Body of pancreas (tissue), 4 donors: Measurements from ENCODE around the gene DNAH6. TPM values are rescaled to one million over a fixed set of nuclear protein-coding genes. Genes with fewer than 3 reads are reported as not detected.
"Not testable (repeated sequence)": the region's sequence is repeated elsewhere in the genome, so short reads cannot be mapped to it uniquely, and the experiment has no call there.

Source experiments
- ATAC-seq: fragments of 150-250 bp; one replicate; pipeline ENCODE4 v1.9.1; 2016
- DNase-seq, 4 donors: peaks; one replicate each; pipeline ENCODE4 v3.0.0-alpha.2; 2019
- H3K27ac ChIP-seq, 4 donors: fragments of 200-600 bp; sonication (generic); 1 replicate in 3 of 4; 2 replicates in 1 of 4; pipeline versions ENCODE4 v1.5.1 to v1.6.1; 2016 to 2019; ENCODE audit warnings: mild to moderate bottlenecking in 1 of 4, mixed read lengths in 1 of 4, moderate library complexity in 1 of 4
- H3K27me3 ChIP-seq, 2 donors: fragments of 200-600 bp; sonication (generic); one replicate each; pipeline ENCODE4 v1.6.0; 2016; ENCODE audit warnings: mild to moderate bottlenecking in 1 of 2
- H3K36me3 ChIP-seq, 2 donors: fragments of 200-600 bp; sonication (generic); replicated peaks in 1 of 2; 2 replicates each; pipeline ENCODE4 v1.5.1; 2016; ENCODE audit warnings: low read depth in 2 of 2; ENCODE audit not compliant: insufficient read depth in 1 of 2
- H3K4me1 ChIP-seq: fragments of 200-600 bp; sonication (generic); one replicate; pipeline ENCODE4 v1.6.0; 2016
- H3K4me3 ChIP-seq, 2 donors: fragments of 200-600 bp; sonication (generic); 1 replicate in 1 of 2; 2 replicates in 1 of 2; pipeline ENCODE4 v1.5.1; 2016 to 2019
- H3K9me3 ChIP-seq, 3 donors: fragments of 200-600 bp; sonication (generic); 1 replicate in 2 of 3; 2 replicates in 1 of 3; pipeline ENCODE4 v1.5.1; 2016
- POLR2A ChIP-seq, 3 donors: fragments of 450-650 bp; IDR thresholded peaks; one replicate each; pipeline ENCODE4 v1.6.1; 2016; ENCODE audit warnings: antibody characterized with exemption in 3 of 3, mild to moderate bottlenecking in 2 of 3
- WGBS, 2 donors: methylation state at CpG; one replicate each; pipeline ENCODE4 v1.1.5; 2017; 5-methylcytosine and 5-hydroxymethylcytosine counted together
- intact Hi-C: fragments of 100-400 bp; cut with DNase I; formaldehyde crosslinking; loops from one replicate; pipeline ENCODE4 v1.15.1; 2023
- total RNA-seq, 2 donors: library from RNA; depleted of rRNA; stranded (reverse); fragments of >200 nt; gene quantifications; one replicate each; pipeline ENCODE4 v1.1.0, GENCODE V29; 2016
- TF ChIP-seq, protein P1 (sequence below), 7 experiments: fragments of 450-650 bp in 4 of 7; fragments of 200-600 bp in 3 of 7; sonication (generic) in 3 of 7; IDR thresholded peaks; one replicate each; pipeline ENCODE4 v1.5.1; 2016 to 2019; ENCODE audit warnings: antibody characterized with exemption in 7 of 7

Gene DNAH6
- total RNA-seq, 2 donors from 2014 or later, result 1.3 to 2.6 TPM

- H3K27me3 ChIP-seq, result no peaks in the 10 kb centered on the region
- no peak for ATAC-seq
- H3K4me3 ChIP-seq, result no peak overlapping the region
- TF ChIP-seq, protein P1, sequence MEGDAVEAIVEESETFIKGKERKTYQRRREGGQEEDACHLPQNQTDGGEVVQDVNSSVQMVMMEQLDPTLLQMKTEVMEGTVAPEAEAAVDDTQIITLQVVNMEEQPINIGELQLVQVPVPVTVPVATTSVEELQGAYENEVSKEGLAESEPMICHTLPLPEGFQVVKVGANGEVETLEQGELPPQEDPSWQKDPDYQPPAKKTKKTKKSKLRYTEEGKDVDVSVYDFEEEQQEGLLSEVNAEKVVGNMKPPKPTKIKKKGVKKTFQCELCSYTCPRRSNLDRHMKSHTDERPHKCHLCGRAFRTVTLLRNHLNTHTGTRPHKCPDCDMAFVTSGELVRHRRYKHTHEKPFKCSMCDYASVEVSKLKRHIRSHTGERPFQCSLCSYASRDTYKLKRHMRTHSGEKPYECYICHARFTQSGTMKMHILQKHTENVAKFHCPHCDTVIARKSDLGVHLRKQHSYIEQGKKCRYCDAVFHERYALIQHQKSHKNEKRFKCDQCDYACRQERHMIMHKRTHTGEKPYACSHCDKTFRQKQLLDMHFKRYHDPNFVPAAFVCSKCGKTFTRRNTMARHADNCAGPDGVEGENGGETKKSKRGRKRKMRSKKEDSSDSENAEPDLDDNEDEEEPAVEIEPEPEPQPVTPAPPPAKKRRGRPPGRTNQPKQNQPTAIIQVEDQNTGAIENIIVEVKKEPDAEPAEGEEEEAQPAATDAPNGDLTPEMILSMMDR (IDR thresholded peaks at IDR 0.05), result no peak
- no peak for TF ChIP-seq POLR2A (IDR thresholded peaks at IDR 0.05)
- DNase-seq, result no peak
- no peak overlapping the region for H3K27ac ChIP-seq
- WGBS, 2 donors, result 87 to 91% methylated on average over 1 of the region's 1 CpG
- no peaks in the 10 kb centered on the region for H3K9me3 ChIP-seq
- H3K36me3 ChIP-seq, result no peaks in the 10 kb centered on the region
- intact Hi-C loops, result no loop called here
- H3K4me1 ChIP-seq, result no peaks in the 10 kb centered on the region
Observed at GRCh38 chr2:84548303-84548702, 32.0 kb downstream of the DNAH6 start.

GRCh38 chr2:84550916-84551315, 34.6 kb downstream of the DNAH6 start:
- H3K4me3 ChIP-seq, result no peak overlapping the region
- WGBS, 2 donors, result 81 to 84% methylated on average over 1 of the region's 1 CpG
- no peak overlapping the region for H3K27ac ChIP-seq
- intact Hi-C loops, result no loop called here
- DNase-seq, result no peak
- no peak for TF ChIP-seq POLR2A (IDR thresholded peaks at IDR 0.05)
- TF ChIP-seq, protein P1 (IDR thresholded peaks at IDR 0.05), result no peak
- no peaks in the 10 kb centered on the region for H3K27me3 ChIP-seq
- no peaks in the 10 kb centered on the region for H3K9me3 ChIP-seq
- no peak for ATAC-seq
- H3K36me3 ChIP-seq, result no peaks in the 10 kb centered on the region
- no peaks in the 10 kb centered on the region for H3K4me1 ChIP-seq

- ATAC-seq, result not testable (repeated sequence)
- WGBS, 2 donors, result 93 to 95% methylated on average over 6 of the region's 6 CpGs
Observed at GRCh38 chr2:84551526-84551925, 35.2 kb downstream of the DNAH6 start.

GRCh38 chr2:84556190-84556589, 39.9 kb downstream of the DNAH6 start:
- ATAC-seq (no peak), DNase-seq (no peak)
- Histone ChIP-seq H3K9me3 (peaks cover 0 to 9% (median 0%) of the 10 kb centered on the region in 3 donors), H3K4me3 (no peak overlapping the region), H3K27me3 (no peaks in the 10 kb centered on the region), H3K27ac (no peak overlapping the region), H3K4me1 (no peaks in the 10 kb centered on the region), H3K36me3 (no peaks in the 10 kb centered on the region)
- TF ChIP-seq, protein P1 (IDR thresholded peaks at IDR 0.05), result no peak
- TF ChIP-seq POLR2A (IDR thresholded peaks at IDR 0.05), result no peak
- WGBS, 2 donors, result 84 to 93% methylated on average over 3 of the region's 3 CpGs
- intact Hi-C loops, result no loop called here

More at GRCh38 chr2:84551526-84551925, 35.2 kb downstream of the DNAH6 start:
- H3K4me1 ChIP-seq, H3K36me3 ChIP-seq, H3K27ac ChIP-seq, DNase-seq, intact Hi-C loops, H3K27me3 ChIP-seq, H3K4me3 ChIP-seq, H3K9me3 ChIP-seq: not testable (repeated sequence)

DNA sequence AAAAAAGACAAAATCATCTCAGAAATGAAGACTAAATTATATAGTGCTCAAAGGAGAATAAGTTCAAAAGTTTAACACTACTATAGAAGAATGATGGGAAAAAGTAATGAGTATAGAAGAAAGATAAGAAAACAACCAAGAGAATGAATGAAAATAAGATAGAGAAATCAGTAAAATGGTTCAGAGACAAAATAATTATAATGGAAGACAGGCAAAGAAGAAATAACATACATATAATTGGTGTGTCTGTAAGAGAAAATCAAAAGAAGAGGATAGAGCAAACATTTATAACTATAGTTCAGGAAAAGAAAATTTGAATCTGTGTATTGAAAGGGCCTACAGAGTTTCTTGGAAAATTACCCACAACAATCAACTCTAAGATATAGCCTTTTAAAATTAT, 43.5 kb downstream of the DNAH6 start:
- H3K4me1 ChIP-seq, result no peaks in the 10 kb centered on the region
- H3K27me3 ChIP-seq, result no peaks in the 10 kb centered on the region
- no peak overlapping the region for H3K4me3 ChIP-seq
- no peaks in the 10 kb centered on the region for H3K36me3 ChIP-seq
- intact Hi-C loops, result no loop called here
- peaks cover 0 to 9% (median 0%) of the 10 kb centered on the region in 3 donors for H3K9me3 ChIP-seq
- DNase-seq (no peak), ATAC-seq (no peak)
- TF ChIP-seq POLR2A (IDR thresholded peaks at IDR 0.05), result no peak
- TF ChIP-seq, protein P1 (IDR thresholded peaks at IDR 0.05), result no peak
- H3K27ac ChIP-seq, result no peak overlapping the region
